ENCODE results near the gene WFIKKN1. TPM values are rescaled to one million over a fixed set of nuclear protein-coding genes. Genes with fewer than 3 reads are reported as not detected.
A peak's percentile ranks its signal among the peaks of the same experiment; 100 is the strongest.

WFIKKN1 gene
- total and polyA plus RNA-seq, 2 donors (not counting 1 experiment from before 2014, with no cell fraction given), result 0.64 to 0.84 TPM

DNA sequence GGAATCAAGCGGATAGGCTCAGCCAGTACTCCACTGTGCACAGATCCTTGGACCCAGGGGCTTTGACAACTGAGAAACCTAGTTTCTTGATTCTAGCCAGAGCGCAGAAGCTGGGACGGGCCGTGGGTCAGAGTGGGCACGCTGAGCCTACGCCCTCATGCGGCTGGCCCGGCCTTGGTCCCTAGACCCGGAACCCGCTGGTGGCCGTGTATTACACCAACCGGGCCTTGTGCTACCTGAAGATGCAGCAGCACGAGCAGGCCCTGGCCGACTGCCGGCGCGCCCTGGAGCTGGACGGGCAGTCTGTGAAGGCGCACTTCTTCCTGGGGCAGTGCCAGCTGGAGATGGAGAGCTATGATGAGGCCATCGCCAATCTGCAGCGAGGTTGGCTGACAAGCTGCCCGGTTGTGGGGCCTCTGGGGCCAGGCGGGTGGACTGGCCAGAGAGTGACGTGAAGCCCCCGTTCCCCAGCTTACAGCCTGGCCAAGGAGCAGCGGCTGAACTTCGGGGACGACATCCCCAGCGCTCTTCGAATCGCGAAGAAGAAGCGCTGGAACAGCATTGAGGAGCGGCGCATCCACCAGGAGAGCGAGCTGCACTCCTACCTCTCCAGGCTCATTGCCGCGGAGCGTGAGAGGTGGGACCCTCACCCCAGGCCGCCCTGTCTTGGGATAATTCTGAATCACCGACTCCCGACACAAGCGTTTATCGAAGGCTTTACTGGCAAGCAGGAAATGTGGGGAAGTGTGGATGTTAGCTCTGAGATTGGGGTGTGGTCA is 50.4 kb downstream of the WFIKKN1 start:
- TF ChIP-seq EZH2 (IDR thresholded peaks at IDR 0.05; ENCODE audit: borderline replicate concordance, insufficient read depth, low read depth, low read length, poor library complexity, severe bottlenecking), result no peak
- TF ChIP-seq, protein P1, sequence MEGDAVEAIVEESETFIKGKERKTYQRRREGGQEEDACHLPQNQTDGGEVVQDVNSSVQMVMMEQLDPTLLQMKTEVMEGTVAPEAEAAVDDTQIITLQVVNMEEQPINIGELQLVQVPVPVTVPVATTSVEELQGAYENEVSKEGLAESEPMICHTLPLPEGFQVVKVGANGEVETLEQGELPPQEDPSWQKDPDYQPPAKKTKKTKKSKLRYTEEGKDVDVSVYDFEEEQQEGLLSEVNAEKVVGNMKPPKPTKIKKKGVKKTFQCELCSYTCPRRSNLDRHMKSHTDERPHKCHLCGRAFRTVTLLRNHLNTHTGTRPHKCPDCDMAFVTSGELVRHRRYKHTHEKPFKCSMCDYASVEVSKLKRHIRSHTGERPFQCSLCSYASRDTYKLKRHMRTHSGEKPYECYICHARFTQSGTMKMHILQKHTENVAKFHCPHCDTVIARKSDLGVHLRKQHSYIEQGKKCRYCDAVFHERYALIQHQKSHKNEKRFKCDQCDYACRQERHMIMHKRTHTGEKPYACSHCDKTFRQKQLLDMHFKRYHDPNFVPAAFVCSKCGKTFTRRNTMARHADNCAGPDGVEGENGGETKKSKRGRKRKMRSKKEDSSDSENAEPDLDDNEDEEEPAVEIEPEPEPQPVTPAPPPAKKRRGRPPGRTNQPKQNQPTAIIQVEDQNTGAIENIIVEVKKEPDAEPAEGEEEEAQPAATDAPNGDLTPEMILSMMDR (IDR thresholded peaks at IDR 0.05), result no peak
- Mint-ChIP-seq H3K27me3 (no peaks in the 10 kb centered on the region), H3K4me1 (peaks cover 39% of the 10 kb centered on the region), H3K4me3 (peak overlapping the region; percentile 80), H3K27ac (peak overlapping the region; percentile 65), H3K9me3 (ENCODE audit: insufficient read depth) (no peaks in the 10 kb centered on the region)
- H3K9me3 ChIP-seq (ENCODE audit: control extremely low read depth in 1 of 3, control insufficient read depth in 2 of 3, insufficient read depth in 1 of 3, low read length in 2 of 3), result peaks cover 0 to 7% (median 0%) of the 10 kb centered on the region in 3 donors
- H3K4me3 ChIP-seq (ENCODE audit: control extremely low read depth in 1 of 5, extremely low read depth in 1 of 5, insufficient read depth in 1 of 5, low read depth in 2 of 5, low read length in 4 of 5), result peak overlapping the region; percentile 22 to 84 (median 65)
- peaks cover 0 to 17% of the 10 kb centered on the region in 2 experiments for H3K36me3 ChIP-seq (replicated peaks in 1 of 2; ENCODE audit: control extremely low read depth in 1 of 2, control insufficient read depth in 1 of 2, extremely low read depth in 1 of 2, insufficient read depth in 2 of 2, low read length in 1 of 2)
- WGBS (ENCODE audit: insufficient coverage), result 56% methylated on average over 44 of the region's 44 CpGs
- POLR2A ChIA-PET, result interaction anchor here (0.8 to 1.1 kb wide), 2 partner anchors 9 to 155 kb away, joined by 3 to 6 read pairs; partner anchors contain the start of gene WDR24
- peaks cover 33% of the 10 kb centered on the region for H3K79me2 ChIP-seq (ENCODE audit: control insufficient read depth, insufficient read depth, low read length)
- H2AFZ ChIP-seq (ENCODE audit: insufficient read depth, low read depth, low read length, poor library complexity, severe bottlenecking), result peak overlapping the region; percentile 85
- peaks cover 28 to 63% of the 10 kb centered on the region in 2 donors for H3K4me1 ChIP-seq (ENCODE audit: control insufficient read depth in 2 of 2, insufficient read depth in 2 of 2, low read length in 2 of 2)
- ATAC-seq (ENCODE audit: low read depth) (no peak), DNase-seq (peak; percentile 51)
- CTCF ChIA-PET, result interaction anchor here (0.8 to 1.4 kb wide), 3 partner anchors 9 to 45 kb away, joined by 3 to 7 read pairs (median 3); partner anchors contain the start of genes METTL26, RHOT2 and WDR24
- peak overlapping the region; percentile 99 for H3K4me2 ChIP-seq (replicated peaks; ENCODE audit: low read depth, low read length, poor library complexity, severe bottlenecking)
- peak overlapping the region in 1 of 2 donors; percentile 81 for H3K27ac ChIP-seq (ENCODE audit: low read length in 2 of 2)
- H3K27me3 ChIP-seq (replicated peaks in 1 of 4; ENCODE audit: control extremely low read depth in 1 of 4, control insufficient read depth in 3 of 4, insufficient read depth in 4 of 4, low read length in 3 of 4), result peaks cover 0 to 13% (median 5%) of the 10 kb centered on the region in 4 experiments
- H4K20me1 ChIP-seq (ENCODE audit: control insufficient read depth, insufficient read depth, low read length, poor library complexity, severe bottlenecking), result peaks cover 31% of the 10 kb centered on the region
- intact Hi-C loops (cut with micrococcal nuclease), result loop anchor here (5.0 kb wide), 1 partner anchor 41 kb away; the partner anchor contains the start of gene ANTKMT
- H3K9ac ChIP-seq (ENCODE audit: low read length), result peak overlapping the region; percentile 67

Measured in B cell (primary cell).